Stimulated activated CD8-positive, alpha-beta memory T cell treated with anti-CD3 and anti-CD28 coated beads, Interleukin-12 subunit alpha, Interleukin-12 subunit beta, amount 100 ng/mL, for 1 hour (primary cell): ENCODE measurements around the gene LSM11.

Experiments used
- DNase-seq: peaks from one replicate; pipeline ENCODE4 v3.0.0-alpha.2; 2020; ENCODE audit warnings: low read depth

LSM11 gene

GRCh38 chr5:157772127-157772526, 28.6 kb downstream of the LSM11 start:
- no peak for DNase-seq

DNA sequence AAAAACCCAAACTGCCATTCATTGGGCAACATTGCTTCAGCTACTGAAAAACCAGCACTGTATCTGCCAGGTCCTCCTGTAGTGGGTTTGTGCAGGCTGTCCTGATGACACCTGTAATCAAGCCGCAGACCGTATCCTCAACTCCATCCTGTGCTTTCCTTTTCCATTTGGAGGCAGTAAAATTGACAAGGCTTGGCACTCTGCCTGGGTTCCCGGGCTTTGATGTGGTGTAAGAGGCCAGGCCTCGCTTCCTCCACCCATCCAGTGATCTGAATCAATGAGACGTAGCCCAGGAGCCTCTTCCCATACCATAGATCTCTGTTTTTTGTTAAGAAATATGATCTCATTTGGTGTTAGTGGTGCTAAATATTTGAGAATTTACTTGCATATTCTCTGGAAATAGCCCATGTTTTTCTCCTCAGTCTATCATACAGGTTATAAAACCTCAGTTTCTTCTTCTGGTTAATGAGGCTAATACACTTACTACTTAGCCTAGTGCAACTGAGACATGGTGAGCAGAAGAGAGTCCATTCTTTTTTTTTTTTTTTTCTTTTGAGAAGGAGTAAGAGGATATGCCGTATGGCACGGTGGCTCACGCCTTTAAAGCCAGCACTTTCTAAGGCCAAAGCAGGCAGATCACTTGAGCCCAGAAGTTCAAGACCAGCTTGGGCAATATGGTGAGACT, 34.8 kb downstream of the LSM11 start:
- no peak for DNase-seq

DNA sequence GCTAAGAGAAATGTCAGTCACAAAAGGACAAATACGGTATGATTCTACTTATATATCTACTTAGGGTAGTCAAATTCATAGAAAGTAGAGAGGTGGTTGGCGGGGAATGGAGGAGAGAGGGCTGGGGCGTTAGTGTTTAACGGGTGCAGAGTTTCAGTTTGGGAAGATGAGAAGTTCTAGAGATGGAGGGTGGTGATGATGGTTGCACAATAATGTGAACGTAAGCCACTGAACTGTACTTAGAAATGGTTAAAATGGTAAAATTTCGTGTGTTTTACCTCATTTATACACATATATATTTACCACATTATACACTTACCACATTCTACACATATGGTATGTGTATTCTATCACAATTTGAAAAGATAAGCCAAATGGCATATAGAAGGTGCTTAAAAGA, 35.7 kb downstream of the LSM11 start:
- DNase-seq, result no peak

GRCh38 chr5:157785801-157786200, 42.3 kb downstream of the LSM11 start:
- DNase-seq, result no peak

DNA sequence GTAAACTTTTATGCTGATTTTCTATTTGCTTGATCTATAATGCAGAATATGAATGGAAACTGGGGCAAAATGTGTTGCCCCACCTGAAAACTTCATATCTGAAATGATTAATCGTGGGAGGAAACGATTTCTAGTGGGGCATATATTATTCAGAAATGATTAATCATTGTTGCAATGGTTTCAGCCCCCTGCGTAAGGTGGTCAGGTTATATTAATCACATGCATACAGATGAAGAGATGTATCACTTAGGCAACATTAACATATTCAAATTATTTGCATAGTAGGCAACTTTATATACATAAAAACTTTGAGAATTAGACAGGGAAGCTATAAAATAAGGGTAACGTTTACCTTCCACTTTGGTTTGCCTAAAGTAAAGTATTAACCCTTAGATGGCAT, 49.8 kb downstream of the LSM11 start:
- no peak for DNase-seq

GRCh38 chr5:157799578-157799977, 56.1 kb downstream of the LSM11 start:
- DNase-seq, result no peak

DNA sequence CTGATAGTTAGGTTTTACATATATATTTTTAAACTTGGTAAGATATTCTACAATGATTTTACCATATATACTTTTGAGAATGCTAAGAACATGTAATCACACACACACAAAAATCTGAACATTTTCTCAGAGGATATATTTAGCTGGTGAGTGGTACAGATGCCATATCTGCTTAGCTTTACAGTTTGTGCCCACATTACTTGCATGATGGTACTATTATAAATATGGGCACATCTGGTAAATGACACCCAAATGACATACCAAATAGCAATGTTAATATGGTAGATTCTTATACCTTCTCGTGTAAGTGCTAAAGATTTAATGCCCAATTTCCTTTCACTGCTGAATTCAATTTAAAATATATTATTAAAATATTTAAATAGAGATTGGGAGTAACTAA, 56.6 kb downstream of the LSM11 start:
- no peak for DNase-seq

- no peak for DNase-seq
Measured at GRCh38 chr5:157802736-157803135, 59.2 kb downstream of the LSM11 start.

DNA sequence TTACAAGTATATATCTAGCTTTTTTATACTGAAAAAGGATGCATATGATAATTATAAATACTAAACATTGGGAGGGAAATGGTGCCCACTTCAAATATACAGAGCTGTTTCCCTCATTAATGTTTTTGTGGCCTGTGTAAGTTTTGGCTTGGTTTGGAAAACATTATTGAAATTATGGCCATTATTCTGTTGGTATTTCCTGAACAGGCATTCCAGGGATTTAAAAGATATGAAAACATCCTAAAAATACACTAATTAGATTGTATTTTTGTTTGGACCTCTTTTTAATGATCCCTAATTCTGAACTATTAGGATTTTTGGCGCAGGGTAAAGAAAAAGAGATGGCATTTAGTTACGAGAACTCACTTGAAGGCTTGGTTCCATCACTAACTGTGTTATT, 64.5 kb downstream of the LSM11 start:
- no peak for DNase-seq
